GM19455 (cell line): ENCODE measurements around the gene KCNG2.

ENCODE experiments used
- ATAC-seq: cut with Tn5 transposase; IDR thresholded peaks from one replicate; pipeline ENCODE4 v1.9.1; 2021; ENCODE audit not compliant: unreplicated experiment

KCNG2 gene

GRCh38 chr18:79935499-79935898 lies 137.8 kb downstream of the KCNG2 start:
- ATAC-seq, result no peak

GRCh38 chr18:79935925-79936324 lies 138.2 kb downstream of the KCNG2 start:
- no peak for ATAC-seq

GRCh38 chr18:79936641-79937040 lies 138.9 kb downstream of the KCNG2 start:
- ATAC-seq, result no peak

GRCh38 chr18:79937103-79937860 lies 139.5 kb downstream of the KCNG2 start:
- no peak for ATAC-seq

GRCh38 chr18:79938196-79938595 lies 140.5 kb downstream of the KCNG2 start:
- no peak for ATAC-seq

- ATAC-seq, result no peak
Measured at GRCh38 chr18:79939096-79939495, 141.4 kb downstream of the KCNG2 start.

GRCh38 chr18:79940126-79940813 lies 142.5 kb downstream of the KCNG2 start:
- no peak for ATAC-seq

GRCh38 chr18:79940814-79941472 lies 143.2 kb downstream of the KCNG2 start:
- ATAC-seq, result no peak

GRCh38 chr18:79941473-79942119 lies 143.9 kb downstream of the KCNG2 start:
- no peak for ATAC-seq

GRCh38 chr18:79942211-79942610 lies 144.5 kb downstream of the KCNG2 start:
- ATAC-seq, result no peak

GRCh38 chr18:79942786-79943607 lies 145.3 kb downstream of the KCNG2 start:
- ATAC-seq, result no peak

GRCh38 chr18:79943608-79944125 lies 145.9 kb downstream of the KCNG2 start:
- ATAC-seq, result no peak

- no peak for ATAC-seq
Measured at GRCh38 chr18:79944126-79944731, 146.5 kb downstream of the KCNG2 start.

GRCh38 chr18:79944746-79945117 lies 147.0 kb downstream of the KCNG2 start:
- no peak for ATAC-seq

GRCh38 chr18:79945118-79946042 lies 147.6 kb downstream of the KCNG2 start:
- ATAC-seq, result no peak

GRCh38 chr18:79947054-79947755 lies 149.5 kb downstream of the KCNG2 start:
- no peak for ATAC-seq

- ATAC-seq, result no peak
Measured at GRCh38 chr18:79947881-79948610, 150.3 kb downstream of the KCNG2 start.
